HCT116 (cell line): ENCODE data around the gene ITIH1. TPM values are rescaled to one million over a fixed set of nuclear protein-coding genes. Genes with fewer than 3 reads are reported as not detected.

ENCODE experiments used
- ATAC-seq: fragments of 200-7000 bp; cut with Tn5 transposase; 2 replicates; pipeline ENCODE4 v1.9.1; 2020; ENCODE audit warnings: mild to moderate bottlenecking, moderate library complexity
- BruUV-seq: library from RNA; stranded (reverse); fragments of 400-500 nt; replicated peaks from 2 replicates; lab custom pipeline; 2021; lab: Mats Ljungman, UMichigan
- CTCF ChIA-PET: fragments of 300-600 bp; sonication (Branson Sonifier 250); formaldehyde crosslinking; loops from one replicate; lab custom pipeline; 2021; ENCODE audit warnings: antibody characterized with exemption; lab: Charles Lee
- POLR2A ChIA-PET: fragments of 300-600, 350-600 bp; sonication (Branson Sonifier 250); formaldehyde crosslinking; loops from one replicate; lab custom pipeline; 2021; ENCODE audit warnings: antibody characterized with exemption; lab: Charles Lee
- RAD21 ChIA-PET, 2 experiments: fragments of 300-600 bp; sonication (Branson Sonifier 250); formaldehyde crosslinking; loops; one replicate each; lab custom pipeline; 2023; ENCODE audit warnings: low total read pairs in 2 of 2; ENCODE audit not compliant: uncharacterized antibody in 2 of 2, unreplicated experiment in 2 of 2, low non-redundant PET in 1 of 2; lab: Charles Lee
- DNase-seq: peaks from one replicate; pipeline ENCODE4 v3.0.0-alpha.2; 2010; ENCODE audit warnings: low read depth, low spot score
- H2AFZ ChIP-seq: fragments of 200-600 bp; shearing (Covaris generic), sonication (generic); 2 replicates; pipeline ENCODE4 v1.6.1; 2017; ENCODE audit warnings: low read depth, mixed run types, mixed read lengths, antibody characterized with exemption, low read length; ENCODE audit not compliant: poor library complexity, severe bottlenecking
- H3K27ac ChIP-seq: 2 replicates; pipeline ENCODE4 v1.5.1; 2012; ENCODE audit warnings: low read depth, low read length
- H3K27me3 ChIP-seq: fragments of 200-600 bp; sonication (generic); 2 replicates; pipeline ENCODE4 v1.6.1; 2016; ENCODE audit warnings: mixed run types, low read length, mixed read lengths; ENCODE audit not compliant: insufficient read depth
- H3K36me3 ChIP-seq, 2 experiments: fragments of 200-500 bp in 1 of 2; fragments of 200-600 bp in 1 of 2; sonication (Bioruptor generic) in 1 of 2; sonication (generic) in 1 of 2; 2 replicates each; pipeline versions ENCODE4 v1.5.1 to v1.6.1; 2014 to 2016; ENCODE audit warnings: low read length in 2 of 2, inconsistent platforms in 1 of 2, mixed read lengths in 1 of 2, mixed run types in 1 of 2; ENCODE audit not compliant: insufficient read depth in 2 of 2, control insufficient read depth in 1 of 2
- H3K4me1 ChIP-seq, 2 experiments: fragments of 200-600 bp in 1 of 2; sonication (generic) in 1 of 2; 2 replicates each; pipeline versions ENCODE4 v1.5.1 to v1.6.1; 2012 to 2017; ENCODE audit warnings: low read length in 2 of 2, inconsistent platforms in 1 of 2, mild to moderate bottlenecking in 1 of 2, mixed read lengths in 1 of 2, mixed run types in 1 of 2, moderate library complexity in 1 of 2; ENCODE audit not compliant: insufficient read depth in 2 of 2, control insufficient read depth in 1 of 2
- H3K4me2 ChIP-seq: fragments of 200-600 bp; sonication (generic); 2 replicates; pipeline ENCODE4 v1.6.1; 2017; ENCODE audit warnings: mixed run types, low read length, mixed read lengths
- H3K4me3 ChIP-seq, 2 experiments: fragments of 200-600 bp in 1 of 2; sonication (generic) in 1 of 2; replicated peaks in 1 of 2; 2 replicates each; pipeline ENCODE4 v1.5.1; 2011 to 2016; ENCODE audit warnings: low read length in 2 of 2, control low read depth in 1 of 2, low read depth in 1 of 2, mild to moderate bottlenecking in 1 of 2, mixed read lengths in 1 of 2, mixed run types in 1 of 2
- H3K79me2 ChIP-seq: fragments of 200-600 bp; sonication (generic); 2 replicates; pipeline ENCODE4 v1.6.1; 2017; ENCODE audit warnings: mild to moderate bottlenecking, mixed run types, low read length, moderate library complexity, mixed read lengths; ENCODE audit not compliant: insufficient read depth
- H3K9ac ChIP-seq: fragments of 200-600 bp; sonication (generic); 2 replicates; pipeline ENCODE4 v1.6.1; 2016; ENCODE audit warnings: low read length, mixed read lengths
- H3K9me2 ChIP-seq: fragments of 200-600 bp; sonication (generic), shearing (Covaris generic); 2 replicates; pipeline ENCODE4 v1.6.1; 2017; ENCODE audit warnings: mixed run types, mild to moderate bottlenecking, moderate library complexity; ENCODE audit not compliant: insufficient read depth
- H3K9me3 ChIP-seq, 2 experiments: fragments of 200-500 bp in 1 of 2; fragments of 200-600 bp in 1 of 2; sonication (Bioruptor generic) in 1 of 2; sonication (generic) in 1 of 2; 2 replicates each; pipeline ENCODE4 v1.6.1; 2014 to 2017; ENCODE audit warnings: low read length in 2 of 2, mixed read lengths in 2 of 2, inconsistent platforms in 1 of 2, low read depth in 1 of 2, mild to moderate bottlenecking in 1 of 2, mixed run types in 1 of 2, moderate library complexity in 1 of 2; ENCODE audit not compliant: control insufficient read depth in 1 of 2, insufficient read depth in 1 of 2
- H4K20me1 ChIP-seq: fragments of 200-600 bp; sonication (generic), shearing (Covaris generic); 2 replicates; pipeline ENCODE4 v1.6.1; 2017; ENCODE audit warnings: mixed run types, mild to moderate bottlenecking, moderate library complexity; ENCODE audit not compliant: insufficient read depth
- EGR1 ChIP-seq: IDR thresholded peaks from 2 replicates; pipeline ENCODE4 v1.6.1; 2012; ENCODE audit warnings: low read depth
- ELF1 ChIP-seq: IDR thresholded peaks from 2 replicates; pipeline ENCODE4 v1.6.1; 2012; ENCODE audit warnings: low read depth, borderline replicate concordance
- EZH2 ChIP-seq: fragments of 200-600 bp; sonication (generic); IDR thresholded peaks from 2 replicates; pipeline ENCODE4 v1.6.1; 2017; ENCODE audit warnings: antibody characterized with exemption, mixed run types
- EZH2phosphoT487 ChIP-seq: fragments of 200-600 bp; IDR thresholded peaks from 2 replicates; pipeline ENCODE4 v1.6.1; 2018; ENCODE audit warnings: antibody characterized with exemption, borderline replicate concordance
- JUND ChIP-seq: IDR thresholded peaks from 2 replicates; pipeline ENCODE4 v1.6.1; 2012
- RAD21 ChIP-seq: IDR thresholded peaks from 2 replicates; pipeline ENCODE4 v1.6.1; 2012; ENCODE audit warnings: low read depth, mild to moderate bottlenecking
- SIN3A ChIP-seq: IDR thresholded peaks from 2 replicates; pipeline ENCODE4 v1.6.1; 2012; ENCODE audit warnings: low read depth
- SP1 ChIP-seq: IDR thresholded peaks from 2 replicates; pipeline ENCODE4 v1.6.1; 2012; ENCODE audit warnings: low read depth
- SRF ChIP-seq: IDR thresholded peaks from 2 replicates; pipeline ENCODE4 v1.6.1; 2012; ENCODE audit warnings: low read depth
- ZFX ChIP-seq: fragments of 450-650 bp; IDR thresholded peaks from 2 replicates; pipeline ENCODE4 v1.6.1; 2017
- ZNF274 ChIP-seq: fragments of 200-500 bp; sonication (Bioruptor generic); IDR thresholded peaks from 2 replicates; pipeline ENCODE4 v1.6.1; 2014; ENCODE audit warnings: mild to moderate bottlenecking, low read depth, low read length, inconsistent platforms
- intact Hi-C: fragments of 100-400 bp; cut with micrococcal nuclease; formaldehyde crosslinking; loops from 2 replicates; pipeline ENCODE4 v1.10.0; 2022
- total RNA-seq: library from RNA; stranded (reverse); gene quantifications from one replicate; pipeline ENCODE4 v1.2.1, GENCODE V29; 2021; ENCODE audit not compliant: unreplicated experiment
- TF ChIP-seq, protein P1 (sequence below): IDR thresholded peaks from 2 replicates; pipeline ENCODE4 v1.6.1; 2011; ENCODE audit warnings: mild to moderate bottlenecking, low read length, moderate library complexity; ENCODE audit not compliant: insufficient replicate concordance; ENCODE audit errors: extremely low read depth
- TF ChIP-seq, protein P2 (sequence below): IDR thresholded peaks from 2 replicates; pipeline ENCODE4 v1.6.1; 2012; ENCODE audit warnings: low read depth

Gene ITIH1
- total RNA-seq, 1 experiment from 2014 or later: 0.37 TPM

DNA sequence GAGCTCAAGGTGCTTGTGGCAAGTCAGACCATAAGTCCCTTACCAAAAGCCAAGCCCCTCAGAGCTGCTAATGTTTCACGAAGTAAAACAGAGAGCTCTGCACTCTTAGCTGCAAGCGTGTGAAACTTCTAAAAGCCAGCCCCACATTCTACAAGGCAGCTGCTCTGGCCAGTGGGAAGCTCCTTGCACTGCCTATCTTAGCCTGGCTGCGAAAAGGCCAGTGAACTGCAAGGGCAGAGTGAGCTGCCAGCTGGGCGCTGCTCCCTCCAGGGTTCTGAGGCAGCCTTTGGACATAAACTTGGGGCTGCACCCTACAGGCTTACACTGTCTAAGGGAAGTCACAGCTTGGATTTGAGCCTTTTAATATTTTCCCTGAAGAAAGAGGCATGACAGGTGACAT, 59.6 kb downstream of the ITIH1 start:
- Histone ChIP-seq H3K9me3 (no peaks in the 10 kb centered on the region), H3K9ac (no peak overlapping the region), H3K4me2 (no peak overlapping the region), H3K27ac (no peak overlapping the region), H3K4me1 (peaks cover 2 to 4% of the 10 kb centered on the region in 2 experiments; a peak in 3 of 4 replicates), H3K36me3 (no peaks in the 10 kb centered on the region), H3K4me3 (no peak overlapping the region), H4K20me1 (no peaks in the 10 kb centered on the region), H3K9me2 (no peaks in the 10 kb centered on the region), H3K79me2 (no peaks in the 10 kb centered on the region), H3K27me3 (no peaks in the 10 kb centered on the region), H2AFZ (no peak overlapping the region)
- no TSS peak for BruUV-seq
- POLR2A ChIA-PET: no interaction called here
- intact Hi-C loops: no loop called here
- TF ChIP-seq EZH2: no peak
- TF ChIP-seq ZFX: no peak
- no peak for TF ChIP-seq RAD21
- no peak for TF ChIP-seq JUND
- TF ChIP-seq SRF: no peak
- TF ChIP-seq EGR1: no peak
- no peak for TF ChIP-seq ZNF274
- TF ChIP-seq, protein P1, sequence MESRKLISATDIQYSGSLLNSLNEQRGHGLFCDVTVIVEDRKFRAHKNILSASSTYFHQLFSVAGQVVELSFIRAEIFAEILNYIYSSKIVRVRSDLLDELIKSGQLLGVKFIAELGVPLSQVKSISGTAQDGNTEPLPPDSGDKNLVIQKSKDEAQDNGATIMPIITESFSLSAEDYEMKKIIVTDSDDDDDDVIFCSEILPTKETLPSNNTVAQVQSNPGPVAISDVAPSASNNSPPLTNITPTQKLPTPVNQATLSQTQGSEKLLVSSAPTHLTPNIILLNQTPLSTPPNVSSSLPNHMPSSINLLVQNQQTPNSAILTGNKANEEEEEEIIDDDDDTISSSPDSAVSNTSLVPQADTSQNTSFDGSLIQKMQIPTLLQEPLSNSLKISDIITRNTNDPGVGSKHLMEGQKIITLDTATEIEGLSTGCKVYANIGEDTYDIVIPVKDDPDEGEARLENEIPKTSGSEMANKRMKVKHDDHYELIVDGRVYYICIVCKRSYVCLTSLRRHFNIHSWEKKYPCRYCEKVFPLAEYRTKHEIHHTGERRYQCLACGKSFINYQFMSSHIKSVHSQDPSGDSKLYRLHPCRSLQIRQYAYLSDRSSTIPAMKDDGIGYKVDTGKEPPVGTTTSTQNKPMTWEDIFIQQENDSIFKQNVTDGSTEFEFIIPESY: no peak
- TF ChIP-seq, protein P2, sequence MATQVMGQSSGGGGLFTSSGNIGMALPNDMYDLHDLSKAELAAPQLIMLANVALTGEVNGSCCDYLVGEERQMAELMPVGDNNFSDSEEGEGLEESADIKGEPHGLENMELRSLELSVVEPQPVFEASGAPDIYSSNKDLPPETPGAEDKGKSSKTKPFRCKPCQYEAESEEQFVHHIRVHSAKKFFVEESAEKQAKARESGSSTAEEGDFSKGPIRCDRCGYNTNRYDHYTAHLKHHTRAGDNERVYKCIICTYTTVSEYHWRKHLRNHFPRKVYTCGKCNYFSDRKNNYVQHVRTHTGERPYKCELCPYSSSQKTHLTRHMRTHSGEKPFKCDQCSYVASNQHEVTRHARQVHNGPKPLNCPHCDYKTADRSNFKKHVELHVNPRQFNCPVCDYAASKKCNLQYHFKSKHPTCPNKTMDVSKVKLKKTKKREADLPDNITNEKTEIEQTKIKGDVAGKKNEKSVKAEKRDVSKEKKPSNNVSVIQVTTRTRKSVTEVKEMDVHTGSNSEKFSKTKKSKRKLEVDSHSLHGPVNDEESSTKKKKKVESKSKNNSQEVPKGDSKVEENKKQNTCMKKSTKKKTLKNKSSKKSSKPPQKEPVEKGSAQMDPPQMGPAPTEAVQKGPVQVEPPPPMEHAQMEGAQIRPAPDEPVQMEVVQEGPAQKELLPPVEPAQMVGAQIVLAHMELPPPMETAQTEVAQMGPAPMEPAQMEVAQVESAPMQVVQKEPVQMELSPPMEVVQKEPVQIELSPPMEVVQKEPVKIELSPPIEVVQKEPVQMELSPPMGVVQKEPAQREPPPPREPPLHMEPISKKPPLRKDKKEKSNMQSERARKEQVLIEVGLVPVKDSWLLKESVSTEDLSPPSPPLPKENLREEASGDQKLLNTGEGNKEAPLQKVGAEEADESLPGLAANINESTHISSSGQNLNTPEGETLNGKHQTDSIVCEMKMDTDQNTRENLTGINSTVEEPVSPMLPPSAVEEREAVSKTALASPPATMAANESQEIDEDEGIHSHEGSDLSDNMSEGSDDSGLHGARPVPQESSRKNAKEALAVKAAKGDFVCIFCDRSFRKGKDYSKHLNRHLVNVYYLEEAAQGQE: no peak
- TF ChIP-seq SIN3A: no peak
- no peak for TF ChIP-seq ELF1
- no peak for TF ChIP-seq SP1
- TF ChIP-seq EZH2phosphoT487: no peak
- RAD21 ChIA-PET: no interaction called here
- DNase-seq: no peak
- CTCF ChIA-PET: no interaction called here
- no peak for ATAC-seq
